GM12872 (cell line): Measurements from ENCODE around the gene DNAJB11.

ENCODE experiments used
- CTCF ChIP-seq: IDR thresholded peaks from 3 replicates; pipeline ENCODE4 v1.5.1; 2011; ENCODE audit warnings: low read depth, mild to moderate bottlenecking, low read length, moderate library complexity; ENCODE audit not compliant: insufficient read depth

The DNAJB11 gene

GRCh38 chr3:186618318-186618938, 47.9 kb downstream of the DNAJB11 start:
- TF ChIP-seq CTCF = no peak

DNA sequence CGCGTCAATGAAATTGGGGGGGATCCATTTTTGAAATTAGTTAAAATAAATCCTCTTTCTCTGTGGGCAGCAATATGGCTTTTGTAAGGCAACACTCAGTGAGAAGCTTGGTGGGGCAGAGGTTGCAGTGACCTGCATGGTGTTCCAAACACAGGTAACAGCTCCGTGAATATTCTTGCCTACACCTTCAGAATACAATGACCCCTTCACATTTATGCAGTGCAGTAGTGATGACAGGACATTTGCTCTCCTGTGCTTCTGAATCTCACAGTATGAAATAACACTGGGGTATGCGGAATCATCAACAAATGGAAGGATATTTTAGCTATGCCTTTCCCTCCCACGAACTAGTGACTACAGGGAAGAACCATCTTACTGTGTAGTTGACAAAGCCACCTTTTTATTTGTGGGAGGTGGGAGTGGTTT, 49.3 kb downstream of the DNAJB11 start:
- no peak for TF ChIP-seq CTCF

- no peak for TF ChIP-seq CTCF
These were observed 49.9 kb downstream of the DNAJB11 start for GRCh38 chr3:186620213-186621092.

DNA sequence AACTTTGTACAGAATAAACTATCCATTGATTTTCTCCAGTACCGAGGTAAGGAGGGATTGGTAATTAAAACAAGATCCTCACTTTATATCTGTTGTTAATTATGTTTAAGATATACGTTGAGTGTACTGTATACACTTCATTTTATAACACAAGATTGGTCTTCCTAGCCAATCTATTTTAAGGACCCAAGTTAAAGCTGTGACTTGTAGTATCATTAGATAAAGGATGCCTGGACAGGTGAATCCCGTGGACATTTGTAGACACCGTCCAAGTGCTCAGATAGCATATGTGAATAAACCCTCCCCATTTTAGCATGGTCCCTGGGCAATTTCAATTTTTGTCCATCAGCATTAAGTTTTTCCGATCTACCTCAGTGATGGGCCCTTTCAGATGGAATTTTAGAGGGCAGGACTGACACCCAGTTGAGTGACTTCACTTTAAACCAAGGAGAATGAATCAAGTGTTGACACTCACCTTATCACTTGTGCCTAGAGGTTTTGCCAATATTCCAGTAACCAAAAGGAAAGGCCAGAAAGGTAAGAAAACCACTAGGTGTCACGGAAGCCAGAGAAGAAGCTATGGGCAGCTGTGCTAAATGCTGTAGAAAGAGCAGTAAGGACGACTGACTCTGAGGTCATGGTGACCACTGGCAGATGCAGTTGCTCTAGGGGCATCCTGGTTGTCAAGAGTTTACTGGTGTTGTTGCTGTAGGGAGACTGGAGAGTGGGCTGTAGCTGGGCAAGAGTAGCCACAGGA, 51.6 kb downstream of the DNAJB11 start:
- TF ChIP-seq CTCF = no peak

DNA sequence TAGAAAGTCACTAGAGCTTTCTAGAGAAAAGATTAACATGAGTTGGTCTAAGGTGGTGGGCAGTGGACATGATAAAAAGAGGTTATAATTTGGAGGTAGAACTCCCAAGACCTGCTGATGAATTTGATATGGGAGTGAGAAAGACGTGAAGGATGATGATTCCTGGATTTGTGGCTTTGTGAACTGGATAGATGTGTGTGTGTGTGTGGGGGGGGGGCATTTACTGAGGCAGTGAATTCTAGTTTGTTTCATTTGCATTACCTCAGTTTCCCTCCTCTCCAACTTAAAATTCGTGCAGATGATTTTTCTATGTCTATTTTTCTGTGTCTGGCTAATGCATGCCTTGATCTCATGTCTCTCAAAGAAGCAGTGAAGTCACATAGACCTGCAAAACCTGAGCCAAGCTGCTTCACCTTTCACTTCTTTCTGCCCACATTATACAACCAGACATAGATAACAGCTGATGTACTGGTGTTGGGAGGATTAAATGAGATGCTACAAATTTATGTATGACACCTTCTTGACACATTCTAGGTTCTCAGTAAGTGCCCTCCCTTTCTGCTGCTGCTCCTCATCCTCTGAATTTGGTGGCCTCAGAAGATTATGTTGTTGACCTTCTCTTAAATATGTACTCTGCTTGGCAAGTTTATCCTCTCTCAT, 52.3 kb downstream of the DNAJB11 start:
- no peak for TF ChIP-seq CTCF

DNA sequence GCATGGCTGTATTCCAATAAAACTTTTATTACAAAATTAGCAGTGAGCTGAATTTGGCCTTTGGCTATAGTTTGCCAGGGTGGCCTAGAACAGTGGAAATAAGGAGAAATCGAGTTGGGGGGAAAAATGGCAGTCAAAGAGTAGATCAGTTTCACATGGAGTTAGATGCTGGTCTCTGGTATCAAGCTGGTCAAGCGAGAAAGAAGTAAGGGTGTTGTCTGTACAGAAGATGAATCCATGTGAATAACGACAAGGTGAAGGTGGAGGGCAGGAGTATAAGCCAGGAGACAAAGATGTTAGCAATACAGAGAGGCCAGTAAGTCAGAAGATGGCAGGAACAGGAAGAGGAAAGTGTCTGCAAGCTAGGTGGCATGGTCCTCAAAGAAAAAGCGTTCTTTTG, 54.1 kb downstream of the DNAJB11 start:
- no peak for TF ChIP-seq CTCF
